Measurements from ENCODE around the gene OMP.

OMP gene

DNA sequence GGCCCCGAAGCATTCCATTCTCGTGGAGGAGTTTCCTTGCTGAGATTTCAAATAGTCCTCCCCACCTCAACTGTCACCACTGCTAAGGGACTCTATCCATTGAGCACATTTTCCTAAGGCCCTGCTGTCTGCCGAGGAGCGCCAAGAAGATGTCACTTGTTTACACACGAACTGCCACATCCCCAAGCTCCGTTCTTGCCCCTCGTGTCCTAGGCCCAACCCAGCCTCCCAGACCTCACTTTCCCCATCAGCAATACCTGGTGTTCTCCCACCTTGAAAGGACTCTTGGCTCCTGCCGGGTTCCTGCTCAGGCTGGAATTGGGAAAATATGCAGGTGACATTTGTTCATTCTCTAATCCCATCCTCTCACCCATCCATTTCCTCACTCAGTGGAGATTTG, 21.4 kb downstream of the OMP start:
- Histone ChIP-seq H3K4me1 (ENCODE audit: control insufficient read depth, insufficient read depth, low read length) (peaks cover 3% of the 10 kb centered on the region), H3K27me3 (ENCODE audit: control insufficient read depth, insufficient read depth, low read length) (no peaks in the 10 kb centered on the region), H3K9me3 (ENCODE audit: control insufficient read depth, insufficient read depth, low read length) (no peaks in the 10 kb centered on the region), H3K4me3 (ENCODE audit: low read depth, low read length) (no peak overlapping the region), H3K9ac (ENCODE audit: low read depth, low read length) (no peak overlapping the region), H3K36me3 (ENCODE audit: control insufficient read depth, insufficient read depth, low read length) (peaks cover 12% of the 10 kb centered on the region)

DNA sequence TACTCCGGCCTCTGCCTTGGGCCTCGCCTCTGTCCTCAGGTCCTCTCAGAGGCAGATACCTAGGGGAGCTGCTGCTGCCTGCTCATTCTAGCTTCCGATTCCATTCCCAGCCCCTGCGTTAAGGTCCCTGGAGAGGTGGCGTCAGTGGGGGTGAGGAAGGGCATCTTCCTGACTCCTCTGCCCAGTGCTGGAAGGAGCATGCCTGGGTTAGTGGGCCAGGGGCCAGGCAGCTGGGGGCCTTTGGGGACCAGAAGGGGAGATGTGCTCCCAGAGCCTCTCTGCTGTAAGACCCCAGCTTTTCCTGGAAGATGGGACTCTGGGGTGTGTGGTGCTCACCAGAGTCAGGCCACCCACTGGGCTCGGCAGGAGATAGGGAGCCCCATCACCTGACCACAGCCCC, 21.8 kb downstream of the OMP start:
- Histone ChIP-seq H3K9me3 (ENCODE audit: control insufficient read depth, insufficient read depth, low read length) (no peaks in the 10 kb centered on the region), H3K36me3 (ENCODE audit: control insufficient read depth, insufficient read depth, low read length) (peaks cover 10% of the 10 kb centered on the region), H3K9ac (ENCODE audit: low read depth, low read length) (no peak overlapping the region), H3K4me1 (ENCODE audit: control insufficient read depth, insufficient read depth, low read length) (peaks cover 3% of the 10 kb centered on the region), H3K27me3 (ENCODE audit: control insufficient read depth, insufficient read depth, low read length) (no peaks in the 10 kb centered on the region), H3K4me3 (ENCODE audit: low read depth, low read length) (no peak overlapping the region)

DNA sequence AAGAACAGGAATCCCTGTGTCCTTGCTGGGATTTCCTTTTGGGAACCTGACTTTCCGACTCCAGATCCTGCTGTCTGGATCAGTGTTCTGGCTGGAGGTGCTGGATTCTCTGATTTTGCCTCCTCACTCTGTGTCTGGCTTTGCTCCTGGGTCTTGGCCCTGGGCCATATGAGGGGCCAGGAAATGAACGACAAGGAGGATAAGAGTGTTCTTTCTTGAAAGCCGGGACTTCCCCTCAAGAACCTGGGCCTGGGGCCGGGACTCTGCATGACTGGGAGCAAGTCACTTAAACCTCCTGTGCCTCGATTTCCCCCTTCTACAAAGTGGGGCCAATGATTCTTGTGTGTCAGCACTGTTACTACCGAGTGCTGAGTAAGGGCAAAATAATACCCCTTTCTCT, 22.6 kb downstream of the OMP start:
- H3K27me3 ChIP-seq (ENCODE audit: control insufficient read depth, insufficient read depth, low read length), result no peaks in the 10 kb centered on the region
- peaks cover 3% of the 10 kb centered on the region for H3K4me1 ChIP-seq (ENCODE audit: control insufficient read depth, insufficient read depth, low read length)
- H3K36me3 ChIP-seq (ENCODE audit: control insufficient read depth, insufficient read depth, low read length), result peaks cover 8% of the 10 kb centered on the region
- H3K9me3 ChIP-seq (ENCODE audit: control insufficient read depth, insufficient read depth, low read length), result no peaks in the 10 kb centered on the region
- H3K9ac ChIP-seq (ENCODE audit: low read depth, low read length), result no peak overlapping the region
- no peak overlapping the region for H3K4me3 ChIP-seq (ENCODE audit: low read depth, low read length)

DNA sequence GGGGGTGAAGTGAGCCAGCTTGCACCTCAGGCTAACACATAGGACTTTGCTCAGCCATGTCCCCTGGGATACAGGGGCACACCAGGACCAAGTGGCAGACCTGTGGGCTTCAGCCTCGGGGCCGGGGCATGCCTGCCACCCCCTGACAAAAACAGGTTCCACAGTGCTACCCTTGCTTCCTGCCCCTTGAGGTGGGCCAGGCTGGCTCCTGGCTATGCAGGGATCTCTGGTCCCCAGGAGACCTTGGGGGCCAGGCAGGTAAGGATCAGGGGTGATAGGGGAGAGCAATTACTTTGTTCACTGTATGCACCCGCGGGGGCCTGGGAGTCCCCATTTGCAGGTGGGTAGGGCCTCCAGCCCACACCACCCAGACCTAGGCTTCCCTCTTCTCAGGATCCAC, 23.1 kb downstream of the OMP start:
- Histone ChIP-seq H3K9me3 (ENCODE audit: control insufficient read depth, insufficient read depth, low read length) (no peaks in the 10 kb centered on the region), H3K4me3 (ENCODE audit: low read depth, low read length) (no peak overlapping the region), H3K36me3 (ENCODE audit: control insufficient read depth, insufficient read depth, low read length) (peaks cover 6% of the 10 kb centered on the region), H3K9ac (ENCODE audit: low read depth, low read length) (no peak overlapping the region), H3K27me3 (ENCODE audit: control insufficient read depth, insufficient read depth, low read length) (no peaks in the 10 kb centered on the region), H3K4me1 (ENCODE audit: control insufficient read depth, insufficient read depth, low read length) (peaks cover 3% of the 10 kb centered on the region)

DNA sequence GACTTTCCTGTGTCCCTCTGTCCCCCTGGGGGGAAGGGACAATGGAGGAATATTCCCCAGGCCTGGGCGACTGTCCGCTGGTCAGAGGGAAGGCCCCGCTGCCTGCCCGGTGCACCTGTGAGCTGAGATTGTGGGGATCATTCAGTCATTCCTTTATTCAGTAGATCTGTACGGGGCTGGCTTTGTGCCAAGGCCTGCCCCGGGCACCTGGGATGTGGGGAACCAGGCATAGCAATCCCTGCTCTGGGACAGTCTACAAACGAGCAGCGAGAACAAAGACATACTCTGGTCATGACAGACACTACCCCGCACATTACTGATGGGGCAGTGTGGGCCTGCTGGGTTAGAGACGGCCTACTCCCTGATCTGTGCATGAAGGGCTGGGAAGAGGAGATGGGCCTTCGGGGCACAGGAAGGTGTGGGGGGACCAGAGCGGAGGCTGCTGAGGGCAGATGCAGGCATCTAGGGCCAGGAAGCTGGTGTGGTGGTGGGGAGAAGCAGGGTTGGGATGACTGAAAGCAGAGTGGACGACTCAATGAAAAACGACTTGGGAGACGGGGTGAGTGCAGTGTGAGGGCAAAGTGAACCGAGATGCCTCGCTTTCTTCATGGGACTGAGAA, 23.6 kb downstream of the OMP start:
- no peak overlapping the region for H3K9ac ChIP-seq (ENCODE audit: low read depth, low read length)
- peaks cover 3% of the 10 kb centered on the region for H3K4me1 ChIP-seq (ENCODE audit: control insufficient read depth, insufficient read depth, low read length)
- H3K4me3 ChIP-seq (ENCODE audit: low read depth, low read length), result peak overlapping the region; percentile 53

DNA sequence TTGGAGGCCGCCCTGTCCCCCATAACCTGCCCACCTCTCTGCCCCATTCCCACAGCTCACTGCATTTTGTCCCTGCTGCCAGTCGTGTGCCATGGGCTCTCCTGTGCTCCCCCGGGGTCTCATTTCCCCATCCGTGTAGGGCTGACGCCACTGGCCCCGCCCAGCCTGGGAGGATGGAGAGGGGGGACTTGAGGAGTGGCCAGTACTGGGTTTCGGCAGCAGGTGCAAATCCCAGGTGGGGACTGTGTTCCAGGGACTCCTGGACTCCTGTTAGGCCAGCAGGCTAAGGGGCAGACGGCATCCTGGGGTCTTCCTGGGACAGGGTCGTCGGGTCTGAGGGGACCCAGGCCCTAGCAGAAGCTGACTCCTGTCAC, 24.2 kb downstream of the OMP start:
- Histone ChIP-seq H3K4me1 (ENCODE audit: control insufficient read depth, insufficient read depth, low read length) (peaks cover 3% of the 10 kb centered on the region), H3K9ac (ENCODE audit: low read depth, low read length) (peak overlapping the region; percentile 24), H3K27me3 (ENCODE audit: control insufficient read depth, insufficient read depth, low read length) (no peaks in the 10 kb centered on the region), H3K4me3 (ENCODE audit: low read depth, low read length) (peak overlapping the region; percentile 53), H3K9me3 (ENCODE audit: control insufficient read depth, insufficient read depth, low read length) (no peaks in the 10 kb centered on the region), H3K36me3 (ENCODE audit: control insufficient read depth, insufficient read depth, low read length) (no peaks in the 10 kb centered on the region)

More for the DNA sequence above, 23.6 kb downstream of the OMP start:
- Histone ChIP-seq H3K27me3 (ENCODE audit: control insufficient read depth, insufficient read depth, low read length) (no peaks in the 10 kb centered on the region), H3K36me3 (ENCODE audit: control insufficient read depth, insufficient read depth, low read length) (peaks cover under 1% of the 10 kb centered on the region), H3K9me3 (ENCODE audit: control insufficient read depth, insufficient read depth, low read length) (no peaks in the 10 kb centered on the region)

DNA sequence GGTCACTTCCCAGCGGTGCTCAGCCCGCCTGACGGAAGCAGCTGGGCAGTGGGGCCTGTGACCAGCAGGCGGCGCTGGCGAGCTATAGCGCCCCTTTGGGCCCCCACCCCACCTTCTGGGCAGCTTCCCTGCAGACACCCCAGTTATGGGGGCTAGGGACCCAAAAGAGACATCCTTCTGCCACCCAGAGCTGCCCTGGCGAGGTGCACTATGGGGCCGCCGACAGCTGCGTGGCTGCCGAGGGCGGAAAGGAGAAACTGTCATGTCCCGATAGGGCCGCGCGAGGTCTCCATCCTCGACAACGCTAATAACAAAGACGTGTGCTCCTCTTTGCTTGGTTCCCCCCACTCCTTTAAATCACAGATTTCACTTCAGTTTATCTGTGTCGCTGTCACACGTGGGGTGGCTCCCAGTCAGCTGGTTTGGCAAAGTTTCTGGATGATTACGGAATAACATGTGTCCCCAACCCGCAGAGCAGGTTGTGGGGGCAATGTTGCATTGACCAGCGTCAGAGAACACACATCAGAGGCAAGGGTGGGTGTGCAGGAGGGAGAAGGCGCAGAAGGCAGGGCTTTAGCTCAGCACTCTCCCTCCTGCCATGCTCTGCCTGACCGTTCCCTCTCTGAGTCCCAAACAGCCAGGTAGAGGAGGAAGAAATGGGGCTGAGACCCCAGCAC, 24.7 kb downstream of the OMP start:
- Histone ChIP-seq H3K36me3 (ENCODE audit: control insufficient read depth, insufficient read depth, low read length) (no peaks in the 10 kb centered on the region), H3K9ac (ENCODE audit: low read depth, low read length) (peak overlapping the region; percentile 47), H3K4me3 (ENCODE audit: low read depth, low read length) (peak overlapping the region; percentile 53), H3K4me1 (ENCODE audit: control insufficient read depth, insufficient read depth, low read length) (peaks cover 3% of the 10 kb centered on the region), H3K9me3 (ENCODE audit: control insufficient read depth, insufficient read depth, low read length) (no peaks in the 10 kb centered on the region), H3K27me3 (ENCODE audit: control insufficient read depth, insufficient read depth, low read length) (no peaks in the 10 kb centered on the region)

GRCh38 chr11:77127920-77128691, 25.5 kb downstream of the OMP start, which contains the start of gene MYO7A:
TSS of gene MYO7A (plus strand) at chr11:77128246. CDS start at chr11:77130635, 2,389 bp downstream.
- Histone ChIP-seq H3K4me1 (ENCODE audit: control insufficient read depth, insufficient read depth, low read length) (peaks cover 3% of the 10 kb centered on the region), H3K27me3 (ENCODE audit: control insufficient read depth, insufficient read depth, low read length) (no peaks in the 10 kb centered on the region), H3K9me3 (ENCODE audit: control insufficient read depth, insufficient read depth, low read length) (no peaks in the 10 kb centered on the region), H3K9ac (ENCODE audit: low read depth, low read length) (peak within 1 kb of the TSS; percentile 47), H3K36me3 (ENCODE audit: control insufficient read depth, insufficient read depth, low read length) (no peaks in the 10 kb centered on the region), H3K4me3 (ENCODE audit: low read depth, low read length) (peak within 1 kb of the TSS; percentile 53)

- H3K9me3 ChIP-seq (ENCODE audit: control insufficient read depth, insufficient read depth, low read length), result no peaks in the 10 kb centered on the region
- no peaks in the 10 kb centered on the region for H3K27me3 ChIP-seq (ENCODE audit: control insufficient read depth, insufficient read depth, low read length)
- peaks cover 3% of the 10 kb centered on the region for H3K4me1 ChIP-seq (ENCODE audit: control insufficient read depth, insufficient read depth, low read length)
- H3K36me3 ChIP-seq (ENCODE audit: control insufficient read depth, insufficient read depth, low read length), result no peaks in the 10 kb centered on the region
- H3K4me3 ChIP-seq (ENCODE audit: low read depth, low read length), result no peak overlapping the region
- H3K9ac ChIP-seq (ENCODE audit: low read depth, low read length), result no peak overlapping the region
Measured at GRCh38 chr11:77129069-77129841, 26.6 kb downstream of the OMP start.

DNA sequence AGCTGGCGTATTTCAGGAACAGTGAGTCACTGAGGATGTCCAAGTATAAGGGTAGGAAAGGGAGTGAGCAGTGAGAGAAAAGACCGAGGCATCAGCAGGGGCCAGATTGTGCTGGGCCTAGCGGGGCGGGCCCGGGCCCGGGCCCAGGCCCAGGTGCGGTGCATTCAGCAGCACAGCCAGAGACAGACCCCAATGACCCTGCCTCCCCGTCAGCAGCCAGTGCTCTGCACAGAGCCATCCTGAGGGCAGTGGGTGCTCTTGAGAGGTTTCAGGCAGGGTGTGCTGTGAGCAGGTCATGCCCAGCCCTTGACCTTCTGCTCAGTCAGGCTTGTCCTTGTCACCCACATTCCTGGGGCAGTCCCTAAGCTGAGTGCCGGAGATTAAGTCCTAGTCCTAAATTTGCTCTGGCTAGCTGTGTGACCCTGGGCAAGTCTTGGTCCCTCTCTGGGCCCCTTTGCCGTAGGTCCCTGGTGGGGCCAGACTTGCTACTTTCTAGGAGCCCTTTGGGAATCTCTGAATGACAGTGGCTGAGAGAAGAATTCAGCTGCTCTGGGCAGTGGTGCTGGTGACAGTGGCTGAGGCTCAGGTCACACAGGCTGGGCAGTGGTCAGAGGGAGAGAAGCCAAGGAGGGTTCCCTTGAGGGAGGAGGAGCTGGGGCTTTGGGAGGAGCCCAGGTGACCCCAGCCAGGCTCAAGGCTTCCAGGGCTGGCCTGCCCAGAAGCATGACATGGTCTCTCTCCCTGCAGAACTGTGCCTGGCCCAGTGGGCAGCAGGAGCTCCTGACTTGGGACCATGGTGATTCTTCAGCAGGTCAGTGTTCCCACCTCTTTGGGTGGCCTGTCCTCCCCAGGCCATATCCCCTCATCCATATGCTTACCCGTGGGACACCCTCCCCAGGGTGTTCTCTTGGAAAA, 27.5 kb downstream of the OMP start:
- H3K36me3 ChIP-seq (ENCODE audit: control insufficient read depth, insufficient read depth, low read length), result no peaks in the 10 kb centered on the region
- no peaks in the 10 kb centered on the region for H3K27me3 ChIP-seq (ENCODE audit: control insufficient read depth, insufficient read depth, low read length)
- no peaks in the 10 kb centered on the region for H3K9me3 ChIP-seq (ENCODE audit: control insufficient read depth, insufficient read depth, low read length)
- H3K4me1 ChIP-seq (ENCODE audit: control insufficient read depth, insufficient read depth, low read length), result peaks cover 3% of the 10 kb centered on the region
- no peak overlapping the region for H3K4me3 ChIP-seq (ENCODE audit: low read depth, low read length)
- H3K9ac ChIP-seq (ENCODE audit: low read depth, low read length), result no peak overlapping the region

Measured in iPS-15b (cell line).